ENCODE measurements around the gene INTS1.

DNA sequence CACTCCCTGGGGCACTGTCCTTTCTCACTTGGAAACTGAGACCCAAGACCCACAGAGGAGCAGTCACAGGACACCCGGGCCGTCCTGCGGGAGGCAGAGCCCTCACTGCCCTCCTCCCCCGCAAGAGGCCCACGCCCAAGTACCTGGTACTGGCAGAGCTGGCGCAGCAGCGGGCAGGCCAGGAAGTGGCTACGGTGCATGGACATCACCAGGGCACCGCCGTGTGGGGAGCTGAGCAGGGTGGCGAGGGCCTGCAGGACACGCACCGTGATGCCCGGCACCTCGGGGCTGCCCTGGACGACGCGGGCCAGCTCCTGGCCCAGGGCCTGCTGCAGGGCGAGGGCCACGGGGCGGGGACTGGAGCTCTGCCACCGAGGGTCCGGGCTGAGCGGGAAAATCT lies 24.9 kb downstream of the INTS1 start:
- TF ChIP-seq, protein P1, sequence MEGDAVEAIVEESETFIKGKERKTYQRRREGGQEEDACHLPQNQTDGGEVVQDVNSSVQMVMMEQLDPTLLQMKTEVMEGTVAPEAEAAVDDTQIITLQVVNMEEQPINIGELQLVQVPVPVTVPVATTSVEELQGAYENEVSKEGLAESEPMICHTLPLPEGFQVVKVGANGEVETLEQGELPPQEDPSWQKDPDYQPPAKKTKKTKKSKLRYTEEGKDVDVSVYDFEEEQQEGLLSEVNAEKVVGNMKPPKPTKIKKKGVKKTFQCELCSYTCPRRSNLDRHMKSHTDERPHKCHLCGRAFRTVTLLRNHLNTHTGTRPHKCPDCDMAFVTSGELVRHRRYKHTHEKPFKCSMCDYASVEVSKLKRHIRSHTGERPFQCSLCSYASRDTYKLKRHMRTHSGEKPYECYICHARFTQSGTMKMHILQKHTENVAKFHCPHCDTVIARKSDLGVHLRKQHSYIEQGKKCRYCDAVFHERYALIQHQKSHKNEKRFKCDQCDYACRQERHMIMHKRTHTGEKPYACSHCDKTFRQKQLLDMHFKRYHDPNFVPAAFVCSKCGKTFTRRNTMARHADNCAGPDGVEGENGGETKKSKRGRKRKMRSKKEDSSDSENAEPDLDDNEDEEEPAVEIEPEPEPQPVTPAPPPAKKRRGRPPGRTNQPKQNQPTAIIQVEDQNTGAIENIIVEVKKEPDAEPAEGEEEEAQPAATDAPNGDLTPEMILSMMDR (IDR thresholded peaks at IDR 0.05), result no peak
- no peak for TF ChIP-seq POLR2A (IDR thresholded peaks at IDR 0.05)
